IMR-90 (cell line): ENCODE results near the gene FTL. TPM values are rescaled to one million over a fixed set of nuclear protein-coding genes. Genes with fewer than 3 reads are reported as not detected.

Experiments
- ATAC-seq: fragments of 200-7000 bp; cut with Tn5 transposase; 2 replicates; pipeline ENCODE4 v1.9.1; 2020; ENCODE audit warnings: low read depth, mild to moderate bottlenecking, moderate library complexity
- BruUV-seq: library from RNA; stranded (reverse); fragments of 400-500 nt; replicated peaks from 2 replicates; lab custom pipeline; 2021; lab: Mats Ljungman, UMichigan
- CTCF ChIA-PET: fragments of 300-600 bp; formaldehyde crosslinking; extraction: SDS; loops from one replicate; lab custom pipeline; 2021; ENCODE audit warnings: antibody characterized with exemption; lab: Yijun Ruan, JAX
- POLR2A ChIA-PET: fragments of 300-600 bp; sonication (Branson Sonifier 250); formaldehyde crosslinking; loops from one replicate; lab custom pipeline; 2022; ENCODE audit warnings: antibody characterized with exemption; ENCODE audit not compliant: unreplicated experiment; lab: Charles Lee
- DNase-seq: peaks from one replicate; pipeline ENCODE4 v3.0.0; 2013
- H2AFZ ChIP-seq: replicated peaks from 2 replicates; pipeline ENCODE3; 2013; ENCODE audit warnings: low read length, mild to moderate bottlenecking; ENCODE audit not compliant: poor library complexity
- H2AK5ac ChIP-seq: 2 replicates; pipeline ENCODE4 v1.6.1; 2013; ENCODE audit warnings: low read depth, low read length, inconsistent platforms
- H2AK9ac ChIP-seq: replicated peaks from 2 replicates; pipeline ENCODE3; 2013; ENCODE audit warnings: mild to moderate bottlenecking, low read depth, low read length, moderate library complexity; ENCODE audit not compliant: poor library complexity
- H2BK120ac ChIP-seq: 2 replicates; pipeline ENCODE4 v1.6.1; 2013; ENCODE audit warnings: low read depth, low read length, inconsistent platforms
- H2BK15ac ChIP-seq: 3 replicates; pipeline ENCODE4 v1.6.1; 2013; ENCODE audit warnings: low read depth, low read length, inconsistent platforms
- H2BK20ac ChIP-seq: 2 replicates; pipeline ENCODE4 v1.6.1; 2013; ENCODE audit warnings: low read depth, mild to moderate bottlenecking, inconsistent platforms, low read length, moderate library complexity
- H2BK5ac ChIP-seq: 2 replicates; pipeline ENCODE4 v1.6.1; 2013; ENCODE audit warnings: mild to moderate bottlenecking, low read depth, low read length, inconsistent platforms; ENCODE audit not compliant: poor library complexity, severe bottlenecking
- H3K14ac ChIP-seq: replicated peaks from 2 replicates; pipeline ENCODE4 v1.6.1; 2013; ENCODE audit warnings: low read depth, low read length, inconsistent platforms
- H3K18ac ChIP-seq: 2 replicates; pipeline ENCODE4 v1.6.1; 2013; ENCODE audit warnings: low read depth, low read length, control low read depth
- H3K23ac ChIP-seq: 2 replicates; pipeline ENCODE4 v1.6.1; 2013; ENCODE audit warnings: low read depth, low read length, inconsistent platforms
- H3K27ac ChIP-seq: 2 replicates; pipeline ENCODE4 v1.5.1; 2013; ENCODE audit warnings: mild to moderate bottlenecking, control low read depth, low read length; ENCODE audit not compliant: insufficient read depth
- H3K27me3 ChIP-seq: 2 replicates; pipeline ENCODE4 v1.6.1; 2013; ENCODE audit warnings: low read length; ENCODE audit not compliant: control insufficient read depth, insufficient read depth
- H3K36me3 ChIP-seq: 2 replicates; pipeline ENCODE4 v1.6.1; 2013; ENCODE audit warnings: low read length, mixed read lengths; ENCODE audit not compliant: control insufficient read depth, insufficient read depth
- H3K4ac ChIP-seq: 2 replicates; pipeline ENCODE4 v1.6.1; 2013; ENCODE audit warnings: low read depth, low read length, inconsistent platforms
- H3K4me1 ChIP-seq: 2 replicates; pipeline ENCODE4 v1.6.1; 2013; ENCODE audit warnings: low read length, mixed read lengths; ENCODE audit not compliant: control insufficient read depth, insufficient read depth
- H3K4me2 ChIP-seq: 2 replicates; pipeline ENCODE4 v1.6.1; 2013; ENCODE audit warnings: low read depth, mild to moderate bottlenecking, control low read depth, low read length, moderate library complexity
- H3K4me3 ChIP-seq: 2 replicates; pipeline ENCODE4 v1.5.1; 2013; ENCODE audit warnings: low read depth, mild to moderate bottlenecking, control low read depth, low read length, moderate library complexity; ENCODE audit not compliant: insufficient read depth
- H3K56ac ChIP-seq: 2 replicates; pipeline ENCODE4 v1.6.1; 2013; ENCODE audit warnings: low read length, inconsistent platforms; ENCODE audit not compliant: insufficient read depth; ENCODE audit errors: extremely low read depth
- H3K79me1 ChIP-seq, 2 experiments: 2 replicates each; pipeline ENCODE4 v1.6.1; 2013; ENCODE audit warnings: low read length in 2 of 2, inconsistent platforms in 1 of 2, low read depth in 1 of 2
- H3K9ac ChIP-seq: 2 replicates; pipeline ENCODE4 v1.6.1; 2013; ENCODE audit warnings: low read depth, low read length, control low read depth
- H3K9me1 ChIP-seq: 2 replicates; pipeline ENCODE4 v1.6.1; 2013; ENCODE audit warnings: low read length, inconsistent platforms; ENCODE audit not compliant: insufficient read depth
- H3K9me3 ChIP-seq: 2 replicates; pipeline ENCODE4 v1.6.1; 2013; ENCODE audit warnings: low read length; ENCODE audit not compliant: control insufficient read depth, insufficient read depth
- H4K20me1 ChIP-seq: 2 replicates; pipeline ENCODE4 v1.6.1; 2013; ENCODE audit warnings: low read length, inconsistent platforms; ENCODE audit not compliant: insufficient read depth
- H4K5ac ChIP-seq: 2 replicates; pipeline ENCODE4 v1.6.1; 2013; ENCODE audit warnings: mild to moderate bottlenecking, low read depth, low read length, control low read depth
- H4K8ac ChIP-seq, 2 experiments: 2 replicates each; pipeline ENCODE4 v1.6.1; 2013; ENCODE audit warnings: low read depth in 2 of 2, low read length in 2 of 2, control low read depth in 1 of 2, inconsistent platforms in 1 of 2
- H4K91ac ChIP-seq: 2 replicates; pipeline ENCODE4 v1.6.1; 2013; ENCODE audit warnings: low read depth, low read length, inconsistent platforms; ENCODE audit not compliant: insufficient read depth
- BHLHE40 ChIP-seq: fragments of 150-350 bp; IDR thresholded peaks from 2 replicates; pipeline ENCODE4 v1.6.1; 2016; ENCODE audit warnings: mild to moderate bottlenecking, low read depth, low read length
- MAZ ChIP-seq: IDR thresholded peaks from 2 replicates; pipeline ENCODE4 v1.6.1; 2012; ENCODE audit warnings: low read depth, mild to moderate bottlenecking, low read length, improper control_type of control experiment, moderate library complexity, borderline replicate concordance
- MXI1 ChIP-seq: IDR thresholded peaks from 2 replicates; pipeline ENCODE4 v1.6.1; 2012; ENCODE audit warnings: low read depth, mild to moderate bottlenecking, low read length, moderate library complexity, borderline replicate concordance
- POLR2A ChIP-seq: IDR thresholded peaks from 2 replicates; pipeline ENCODE4 v1.6.1; 2012; ENCODE audit warnings: mild to moderate bottlenecking, low read depth, low read length
- WGBS, 2 experiments: methylation state at CpG; one replicate each; pipeline versions ENCODE4 v1.1.5 to v1.1.7; 2013; ENCODE audit warnings: missing lambda C conversion rate in 2 of 2; ENCODE audit not compliant: insufficient read length in 1 of 2; ENCODE audit errors: extremely low coverage in 2 of 2; 5-methylcytosine and 5-hydroxymethylcytosine counted together
- dilution Hi-C: fragments of 300-500 bp; cut with HindIII; formaldehyde crosslinking; loops from one replicate; pipeline ENCODE4 v1.14.3; 2018; ENCODE audit warnings: low sequenced_read_pairs; ENCODE audit not compliant: unreplicated experiment
- in situ Hi-C: fragments of 300-500 bp; cut with MboI; formaldehyde crosslinking; loops from 3 replicates; pipeline ENCODE4 v1.14.3; 2019; ENCODE audit warnings: low sequenced_read_pairs, inconsistent platforms, mixed read lengths
- intact Hi-C: fragments of 100-400 bp; cut with micrococcal nuclease; formaldehyde crosslinking; loops from 2 replicates; pipeline ENCODE4 v1.10.0; 2022
- polyA plus RNA-seq, 3 experiments: library from polyadenylated mRNA; depleted of rRNA; stranded (reverse); fragments of >200 nt; gene quantifications; 2 replicates each; pipeline ENCODE4 v1.2.3, GENCODE V29; 2012; ENCODE audit warnings: low replicate concordance in 1 of 3
- total RNA-seq: library from RNA; depleted of rRNA; stranded (reverse); fragments of >200 nt; gene quantifications from 2 replicates; pipeline ENCODE4 v1.2.3, GENCODE V29; 2012
- TF ChIP-seq, protein P1 (sequence below): fragments of 150-350 bp; IDR thresholded peaks from 2 replicates; pipeline ENCODE4 v1.6.1; 2016; ENCODE audit warnings: low read depth, mild to moderate bottlenecking, low read length, moderate library complexity, borderline replicate concordance

FTL gene
- total and polyA plus RNA-seq, 2 of the 4 experiments (the other 2 are of a cell fraction), result 1,057 to 2,944 TPM

DNA sequence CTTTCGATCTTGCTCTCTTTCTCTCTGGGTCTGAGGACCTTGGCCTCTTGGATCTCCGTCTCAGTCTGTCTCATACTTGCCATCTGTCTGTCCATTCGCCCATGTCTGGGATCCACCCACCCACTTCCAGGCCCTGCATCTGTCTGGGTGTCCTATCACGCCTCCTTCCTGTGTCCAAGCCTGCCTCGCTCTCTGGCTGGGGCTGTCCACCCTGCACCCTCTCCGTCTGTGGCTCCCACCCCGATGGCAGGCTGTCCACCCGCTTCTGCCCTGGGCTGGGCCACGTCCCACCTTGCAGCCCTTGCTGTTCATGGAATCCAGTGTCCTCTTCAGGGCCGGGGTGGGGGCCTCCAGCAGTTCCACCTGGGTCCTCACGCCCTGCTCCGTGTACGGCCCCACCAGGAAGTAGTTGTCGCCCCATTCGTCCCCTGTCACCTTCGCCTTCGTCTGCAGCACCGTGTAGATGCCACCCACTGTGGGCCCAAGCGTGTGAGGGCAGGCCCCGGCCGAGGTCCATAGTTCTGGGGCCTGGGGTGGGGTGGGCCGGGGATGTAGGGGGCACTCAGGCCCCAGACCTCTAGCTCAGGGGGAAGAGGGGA, 26.0 kb downstream of the FTL start (continued):
- TF ChIP-seq MXI1, result no peak

DNA sequence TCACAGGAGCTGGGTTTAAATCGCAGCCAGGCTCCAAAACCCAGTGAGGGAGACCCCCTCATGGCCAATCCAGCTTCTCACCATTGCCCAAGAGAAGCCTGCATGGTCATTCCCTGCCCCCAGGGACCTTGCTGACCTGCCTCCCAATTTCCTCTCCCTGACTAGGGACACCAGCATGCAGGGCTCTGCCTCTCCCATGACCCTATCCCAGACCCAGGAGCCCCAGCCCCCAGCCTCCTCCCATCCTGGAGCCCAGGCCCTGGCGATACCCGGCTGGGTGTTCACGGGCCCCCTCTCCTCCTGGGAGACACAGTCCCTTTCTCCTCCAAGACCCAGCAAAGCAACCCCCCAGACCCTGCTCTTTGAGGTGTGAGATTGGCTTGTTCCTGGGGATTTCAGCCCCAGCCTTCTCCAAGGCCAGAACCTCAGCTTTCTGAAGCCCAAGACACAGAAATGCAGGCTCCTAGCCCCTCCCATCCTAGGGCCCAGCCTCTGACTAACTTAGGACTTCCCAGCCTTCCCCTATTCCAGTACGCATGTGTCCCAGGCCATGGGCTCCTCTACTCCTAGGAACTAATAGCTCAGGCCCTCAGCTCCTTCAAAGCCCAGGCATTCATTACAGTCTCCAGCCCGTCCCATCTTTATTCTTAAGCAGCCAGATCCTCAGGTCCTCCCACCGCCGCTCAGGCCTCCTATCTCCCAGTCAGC, 26.9 kb downstream of the FTL start:
- H3K27ac ChIP-seq, result peak overlapping the region; percentile 85
- H2BK15ac ChIP-seq, result 0 out of 3 replicates have a peak overlapping the region, but pooled peaks have one; percentile 12
- H3K4me3 ChIP-seq, result peak overlapping the region; percentile 78
- H3K4me2 ChIP-seq, result peak overlapping the region; percentile 89
- peak overlapping the region; percentile 45; the same call in 1 of the 2 replicates for H2BK120ac ChIP-seq
- no peak overlapping the region for H3K18ac ChIP-seq
- BruUV-seq, result no TSS peak
- DNase-seq (peak; percentile 83), ATAC-seq (peak; percentile 67)
- H3K9ac ChIP-seq, result peak overlapping the region; percentile 92
- peak overlapping the region; percentile 93 for H2AK5ac ChIP-seq
- H4K91ac ChIP-seq, result peak overlapping the region; percentile 91
- H3K9me1 ChIP-seq, result 0 out of 2 replicates have a peak, but pooled peaks cover 3% of the 10 kb centered on the region
- peak overlapping the region; percentile 41; the same call in 1 of the 2 replicates for H4K5ac ChIP-seq
- peak overlapping the region; percentile 88 for H2AFZ ChIP-seq
- dilution Hi-C loops (no loop called here), in situ Hi-C loops (no loop called here), intact Hi-C loops (loop anchor here (5.0 to 10.0 kb wide), 3 partner anchors 65 to 213 kb away; partner anchors contain the start of genes CGB7 and KCNA7)
- CTCF ChIA-PET, result interaction anchor here (0.6 to 1.9 kb wide), 3 partner anchors 13 to 156 kb away, joined by 3 to 5 read pairs (median 5); partner anchors contain the start of gene HSD17B14
- H3K23ac ChIP-seq, result peak overlapping the region; percentile 94
- POLR2A ChIA-PET, result interaction anchor here (0.6 to 1.1 kb wide), 2 partner anchors 25 to 136 kb away, joined by 3 to 8 read pairs; no protein-coding TSS in a partner anchor
- H3K56ac ChIP-seq, result peak overlapping the region; percentile 63
- H2BK5ac ChIP-seq, result peak overlapping the region; percentile 77
- H4K8ac ChIP-seq, result peak overlapping the region; percentile 48 to 70
- peak overlapping the region; percentile 94 for H2AK9ac ChIP-seq
- H4K20me1 ChIP-seq, result peaks cover 22% of the 10 kb centered on the region
- no peaks in the 10 kb centered on the region for H3K27me3 ChIP-seq
- peaks cover 21 to 72% of the 10 kb centered on the region in 2 experiments for H3K79me1 ChIP-seq
- peaks cover 12% of the 10 kb centered on the region for H3K4me1 ChIP-seq
- no peak overlapping the region for H2BK20ac ChIP-seq
- peak overlapping the region; percentile 93 for H3K4ac ChIP-seq
- 0% methylated on average over 4 of the region's 8 CpGs; no CpG with 5 or more reads in 1 of the 2 experiments for WGBS, 2 experiments
- H3K36me3 ChIP-seq, result peaks cover 21% of the 10 kb centered on the region
- no peaks in the 10 kb centered on the region for H3K9me3 ChIP-seq
- TF ChIP-seq MAZ (peak; percentile 61; the same call in 1 of the 2 replicates), MXI1 (peak; percentile 64; the same call in 1 of the 2 replicates), BHLHE40 (no peak), POLR2A (peak; percentile 64; the same call in 1 of the 2 replicates)
- TF ChIP-seq, protein P1, sequence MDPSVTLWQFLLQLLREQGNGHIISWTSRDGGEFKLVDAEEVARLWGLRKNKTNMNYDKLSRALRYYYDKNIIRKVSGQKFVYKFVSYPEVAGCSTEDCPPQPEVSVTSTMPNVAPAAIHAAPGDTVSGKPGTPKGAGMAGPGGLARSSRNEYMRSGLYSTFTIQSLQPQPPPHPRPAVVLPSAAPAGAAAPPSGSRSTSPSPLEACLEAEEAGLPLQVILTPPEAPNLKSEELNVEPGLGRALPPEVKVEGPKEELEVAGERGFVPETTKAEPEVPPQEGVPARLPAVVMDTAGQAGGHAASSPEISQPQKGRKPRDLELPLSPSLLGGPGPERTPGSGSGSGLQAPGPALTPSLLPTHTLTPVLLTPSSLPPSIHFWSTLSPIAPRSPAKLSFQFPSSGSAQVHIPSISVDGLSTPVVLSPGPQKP, result no peak
- peak overlapping the region; percentile 93 for H3K14ac ChIP-seq
